NCI-H345 treated with DMSO at 0.1 percent for 48 hours (cell line): ENCODE data around the gene OPCML.

Experiments used
- DNase-seq: peaks from one replicate; lab custom pipeline; 2025; ENCODE audit not compliant: unreplicated experiment; lab: John Stamatoyannopoulos, UW

Gene OPCML

DNA sequence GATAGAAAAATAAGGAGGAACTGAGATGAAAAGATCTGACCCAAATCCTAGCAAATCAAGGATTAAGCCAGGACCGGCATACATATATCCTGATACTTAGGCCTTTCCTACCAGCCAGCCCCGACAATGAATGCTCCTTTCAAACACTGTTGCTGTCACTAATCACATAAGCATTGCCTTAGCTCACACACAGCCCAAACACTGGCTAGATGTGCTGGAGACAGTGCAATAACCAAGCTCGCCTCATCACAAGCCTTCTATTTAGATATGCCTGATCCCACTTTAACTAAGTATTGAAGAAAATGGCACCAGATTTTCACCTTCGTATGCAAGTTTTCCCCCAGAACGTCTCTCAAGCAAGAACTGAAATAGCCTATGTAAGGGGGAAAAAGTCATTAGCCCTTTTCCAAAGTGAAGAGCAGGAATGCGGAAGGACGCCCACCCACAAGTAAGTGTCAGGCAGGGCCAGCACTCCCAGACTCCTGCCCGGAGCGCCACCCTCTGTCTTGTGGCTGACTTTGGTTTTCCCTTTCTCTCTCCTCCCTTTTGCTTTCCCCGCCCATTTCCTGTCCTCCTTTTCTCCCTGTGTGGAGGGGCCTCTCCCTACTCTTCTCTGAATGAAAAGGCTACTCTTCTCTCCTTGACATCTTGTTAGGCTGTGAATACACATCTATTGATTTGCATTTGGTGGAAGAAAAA is 8.9 kb upstream of the OPCML start:
- no peak for DNase-seq

DNA sequence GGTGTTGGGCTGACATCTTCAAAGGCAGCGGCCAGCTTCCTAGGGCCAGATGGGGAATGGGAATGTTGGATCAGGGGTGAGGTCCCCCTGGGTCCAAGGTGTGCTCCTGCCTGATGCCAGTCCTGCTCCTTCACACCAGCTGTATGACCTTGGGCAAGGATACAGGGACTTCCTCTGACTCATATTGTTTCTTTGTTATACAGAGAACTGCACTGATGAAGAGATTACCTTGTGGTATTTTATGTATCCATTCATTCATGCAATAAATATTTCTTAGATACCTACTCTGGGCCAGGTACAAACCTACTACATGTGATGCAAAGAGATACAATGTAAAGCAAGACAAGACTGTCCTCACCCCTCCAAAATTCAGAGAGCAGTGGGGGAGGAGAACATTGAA is 3.9 kb upstream of the OPCML start:
- DNase-seq = no peak

DNA sequence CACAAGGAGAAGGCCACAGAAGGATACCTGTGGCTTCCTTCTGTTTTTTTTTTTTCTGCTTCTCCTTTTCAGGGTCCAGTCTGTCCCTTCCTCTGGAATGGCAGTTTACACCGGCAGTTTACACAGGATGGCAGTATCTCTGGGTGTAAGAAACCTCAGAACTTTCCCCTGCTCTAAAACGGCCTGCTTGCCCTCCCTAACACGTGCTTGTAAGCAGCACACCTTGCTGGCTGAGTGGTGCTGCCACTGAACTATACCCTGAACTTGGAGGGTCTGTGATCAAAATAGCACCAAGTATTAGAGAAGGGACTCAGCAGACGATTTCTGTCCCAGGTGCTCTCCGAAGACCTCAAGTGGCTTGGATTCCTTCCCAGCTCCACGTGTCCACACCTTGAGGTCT is 904 bp upstream of the OPCML start:
- DNase-seq = no peak

DNA sequence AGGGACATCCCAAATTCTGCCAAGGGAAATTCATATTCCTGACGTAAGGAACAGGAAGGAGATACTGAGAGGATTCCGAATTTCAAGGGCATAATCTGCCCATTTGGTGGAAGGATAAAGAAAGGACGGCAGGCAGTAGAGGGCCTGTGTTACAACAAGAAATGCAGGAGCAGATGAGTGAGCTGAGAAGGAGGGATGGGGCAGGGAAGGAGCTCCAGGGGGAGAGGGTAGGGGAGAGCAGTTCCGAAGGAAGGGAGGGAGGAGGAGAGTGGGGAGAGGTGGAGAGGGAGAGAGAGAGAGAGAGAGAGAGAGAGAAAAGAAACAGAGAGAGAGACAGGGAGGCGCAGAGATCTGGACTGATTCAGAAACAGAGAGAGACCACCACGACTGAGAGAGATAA is 843 bp downstream of the OPCML start:
- no peak for DNase-seq

DNA sequence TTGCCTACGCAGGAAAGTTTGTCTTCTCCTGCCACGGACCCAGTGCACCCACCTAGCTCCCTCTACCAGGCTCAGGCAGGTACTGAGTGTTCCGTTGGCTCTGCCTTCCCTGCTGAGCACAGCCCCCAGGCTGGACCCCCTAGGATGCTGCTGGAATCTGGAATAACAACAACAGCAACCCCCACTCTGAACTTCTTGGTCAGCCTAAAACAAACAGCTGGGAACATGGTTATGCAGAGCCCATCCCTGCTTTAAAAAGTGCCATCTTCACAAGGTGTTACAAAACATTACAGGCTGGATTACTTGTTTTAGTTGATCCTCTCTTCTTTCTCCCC is 1.8 kb downstream of the OPCML start:
- no peak for DNase-seq

DNA sequence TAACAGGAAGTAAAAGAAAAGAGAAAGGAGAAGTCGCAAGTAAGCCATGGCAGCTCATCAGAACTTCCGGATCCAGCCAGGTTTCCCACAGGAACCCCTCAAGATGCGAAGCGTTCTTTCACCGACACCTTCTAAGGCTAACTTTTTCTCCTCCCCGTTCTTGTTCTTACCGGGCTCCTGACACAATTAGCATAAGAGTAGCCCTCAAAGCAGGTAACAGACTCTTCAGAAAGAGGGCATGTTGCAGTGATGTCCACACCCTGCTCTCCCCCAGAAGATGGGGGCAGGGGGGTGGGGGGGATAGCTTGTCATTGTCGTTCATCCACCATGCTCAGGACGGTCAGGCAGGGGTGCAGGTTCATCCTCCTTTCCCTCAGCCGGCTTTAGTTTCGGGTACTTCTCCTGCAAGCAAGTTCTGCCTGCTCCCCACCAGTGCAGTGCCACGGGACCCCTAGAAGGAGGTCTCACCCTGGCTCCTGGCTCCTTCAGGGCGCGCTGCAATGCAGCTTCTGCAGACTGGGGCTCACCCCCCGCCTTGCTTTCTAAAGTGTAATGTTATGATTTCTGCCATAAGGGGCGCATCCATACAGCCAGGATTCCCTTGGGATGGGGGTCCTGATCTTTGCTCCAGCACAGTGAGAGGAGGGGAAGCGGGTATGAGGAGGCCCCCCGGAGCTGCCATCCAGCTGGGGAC is 2.3 kb downstream of the OPCML start:
- DNase-seq = no peak

DNA sequence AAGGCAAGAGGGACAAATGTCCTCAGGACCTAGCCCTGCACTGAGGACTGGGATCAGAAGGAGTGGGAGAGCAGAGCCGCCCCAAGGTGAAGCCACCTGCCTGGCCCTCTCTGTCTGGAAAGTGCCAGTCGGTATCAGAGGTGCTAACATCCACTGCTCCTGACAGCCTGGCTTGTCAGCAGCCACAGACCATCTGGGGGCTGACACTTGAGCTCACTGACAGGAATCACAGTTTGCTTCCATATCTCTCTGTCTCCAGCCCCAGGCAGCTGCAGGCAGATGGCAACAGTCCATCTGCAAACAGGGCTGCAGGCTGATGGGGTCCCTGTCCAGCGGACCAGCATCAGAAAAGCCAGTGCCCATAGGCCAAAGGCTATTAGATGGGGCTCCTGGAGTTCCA is 5.5 kb downstream of the OPCML start:
- no peak for DNase-seq

DNA sequence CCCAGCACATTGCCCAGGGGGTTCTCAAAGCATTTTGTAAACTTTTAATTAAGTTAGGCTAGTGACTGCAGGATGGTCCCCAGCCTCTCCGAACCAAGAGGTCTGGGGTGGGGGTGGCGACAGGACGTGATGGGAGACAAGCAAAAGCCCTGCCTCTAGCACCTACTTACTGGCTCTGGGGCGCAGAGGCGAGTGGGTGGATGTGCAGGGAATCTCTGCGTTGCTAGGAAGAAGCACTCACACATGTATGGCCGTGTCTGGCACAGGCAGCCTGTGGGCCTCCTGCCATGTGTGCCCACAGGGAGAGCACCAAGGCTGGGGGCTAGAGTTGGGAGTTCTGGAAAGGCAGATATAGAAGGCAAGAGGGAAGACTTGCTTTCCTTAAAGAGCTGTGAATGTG is 6.3 kb downstream of the OPCML start:
- no peak for DNase-seq

DNA sequence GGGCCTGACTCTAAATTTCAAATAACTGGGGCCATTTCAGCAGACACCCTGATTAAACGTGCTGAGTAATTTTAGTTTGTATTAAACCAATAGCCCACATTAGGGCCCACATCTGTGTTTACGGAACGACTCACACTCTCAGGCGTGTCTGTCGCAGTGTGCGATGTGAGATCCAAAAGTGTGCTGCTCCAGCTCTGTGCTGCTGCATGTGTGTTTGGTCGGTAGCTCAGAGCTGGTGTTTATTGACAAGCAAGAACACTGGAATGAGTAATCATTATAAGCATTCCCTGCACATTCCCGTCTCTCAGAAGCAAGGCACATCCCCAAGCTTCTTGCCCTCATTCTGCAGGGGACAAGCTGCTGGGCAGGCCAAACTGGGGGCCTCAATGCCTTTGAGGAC is 7.8 kb downstream of the OPCML start:
- no peak for DNase-seq

DNA sequence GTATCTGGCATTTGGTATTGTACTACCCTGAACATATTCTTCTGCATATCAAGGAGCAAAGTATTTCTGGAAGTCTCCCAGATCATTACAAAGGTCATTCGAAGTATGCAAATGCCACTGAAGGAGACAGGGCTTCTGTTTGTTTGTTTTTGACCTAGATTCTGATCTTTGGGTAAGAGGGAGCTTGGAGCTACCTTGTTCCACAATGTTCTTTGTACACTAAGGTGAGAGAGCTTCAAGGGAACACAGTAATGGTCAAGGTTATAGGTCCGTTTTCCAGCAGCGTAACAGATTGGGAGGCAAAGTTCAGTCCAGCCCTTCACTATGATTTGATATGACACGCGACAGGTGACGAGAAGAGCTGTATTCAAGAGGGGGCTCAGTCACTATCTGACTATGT is 10.0 kb downstream of the OPCML start:
- no peak for DNase-seq

DNA sequence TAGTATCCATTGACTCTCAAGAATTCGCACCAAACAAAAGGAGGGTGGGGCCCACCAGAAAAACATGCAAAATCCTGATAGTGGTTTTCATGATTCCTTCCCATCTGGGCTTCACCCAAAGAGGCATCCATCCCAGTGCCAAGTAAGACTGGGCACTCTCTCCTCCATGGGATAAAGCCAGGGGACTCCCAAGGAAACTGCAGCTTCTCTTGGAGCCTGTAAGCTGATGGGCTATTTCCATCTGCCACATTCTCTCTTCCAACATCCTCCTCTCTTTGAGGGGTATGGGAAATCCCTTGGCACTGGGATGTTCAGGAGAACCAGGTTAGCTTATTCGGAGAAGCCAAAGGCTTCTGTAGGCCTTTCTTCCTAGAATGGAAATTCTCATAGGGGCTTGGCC is 10.8 kb downstream of the OPCML start:
- DNase-seq = no peak

DNA sequence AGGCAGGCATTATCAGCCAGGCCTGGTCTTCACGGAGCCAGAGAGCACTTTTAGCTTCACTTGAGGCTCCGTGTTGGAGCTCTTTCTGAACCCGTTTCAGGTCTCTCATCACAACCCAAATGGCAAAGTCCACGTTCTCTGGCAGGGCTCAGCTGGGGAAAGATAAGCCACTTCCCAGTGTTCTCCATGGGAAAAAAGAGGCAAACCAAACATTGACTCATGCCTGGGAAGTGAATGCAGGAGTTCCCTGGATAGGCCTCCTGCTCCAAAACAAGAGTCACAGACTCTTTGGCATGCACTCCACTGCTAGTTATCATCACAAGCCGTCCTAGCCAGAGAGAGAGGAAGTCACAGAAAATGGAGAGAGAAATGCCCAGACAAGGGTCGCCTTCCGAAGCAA is 11.6 kb downstream of the OPCML start:
- DNase-seq = no peak

DNA sequence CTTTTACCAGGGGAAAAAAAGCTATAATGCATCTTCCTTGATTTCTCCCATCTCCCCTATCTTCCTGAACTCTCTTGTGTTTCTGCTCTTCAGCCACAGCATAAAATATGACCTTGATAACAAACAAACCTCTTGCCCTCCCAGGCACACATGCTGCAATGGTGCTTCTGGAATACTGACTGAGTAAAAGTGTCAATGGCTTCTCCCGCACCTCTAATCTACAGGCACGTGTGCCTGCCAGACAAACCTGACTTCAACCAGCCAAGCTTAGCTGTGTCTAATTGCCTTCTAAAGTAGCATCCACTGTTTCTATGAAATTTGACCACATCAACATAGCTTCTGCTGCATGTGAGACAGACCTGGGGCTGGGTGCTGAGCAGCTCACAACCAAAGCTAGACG is 12.7 kb downstream of the OPCML start:
- DNase-seq = no peak

DNA sequence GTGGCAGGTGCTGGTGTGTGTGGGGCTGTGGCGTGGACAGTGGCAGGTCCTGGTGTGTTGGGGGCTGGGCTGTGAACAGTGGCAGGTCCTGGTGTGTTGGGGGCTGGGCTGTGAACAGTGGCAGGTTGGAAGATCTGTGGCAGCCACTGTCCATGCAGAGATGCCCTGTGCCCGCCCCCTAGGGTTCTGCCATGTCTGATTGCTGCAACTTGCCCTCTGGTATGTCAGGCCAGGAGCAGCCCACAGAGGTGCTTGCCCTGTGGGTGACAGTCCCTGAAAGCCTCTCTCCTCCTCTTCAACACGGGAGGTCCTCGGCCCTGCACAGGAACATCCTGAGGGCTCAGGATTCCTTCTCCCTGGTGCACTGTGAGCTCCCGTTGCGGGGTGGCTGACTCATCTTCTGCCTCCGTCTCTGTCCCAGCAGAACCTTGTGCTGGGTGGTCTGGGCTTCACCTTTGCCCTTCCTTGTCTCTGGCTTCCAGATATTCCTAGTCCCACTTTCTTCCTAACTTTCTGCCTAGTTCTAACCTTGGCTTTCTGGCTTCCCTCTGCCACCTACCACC is 13.5 kb downstream of the OPCML start:
- no peak for DNase-seq

DNA sequence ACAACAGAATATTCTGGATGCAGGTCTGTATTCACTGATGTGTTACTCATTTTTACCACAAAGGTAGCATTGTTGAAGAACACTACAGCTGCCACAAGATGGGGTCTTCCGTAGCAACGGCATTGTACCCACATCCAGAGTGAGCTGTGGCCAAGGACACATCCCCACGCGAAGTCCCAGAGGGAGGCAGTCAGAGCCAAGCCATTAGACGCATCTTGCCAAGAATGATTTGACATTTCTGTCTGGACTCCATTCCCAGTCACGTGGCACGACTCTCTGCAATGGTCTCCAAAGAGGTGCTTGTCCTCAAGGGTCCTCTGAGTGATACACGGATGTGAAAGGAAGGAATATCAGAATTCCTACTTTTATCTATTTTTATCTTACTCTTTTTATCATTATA is 15.5 kb downstream of the OPCML start:
- DNase-seq = no peak

DNA sequence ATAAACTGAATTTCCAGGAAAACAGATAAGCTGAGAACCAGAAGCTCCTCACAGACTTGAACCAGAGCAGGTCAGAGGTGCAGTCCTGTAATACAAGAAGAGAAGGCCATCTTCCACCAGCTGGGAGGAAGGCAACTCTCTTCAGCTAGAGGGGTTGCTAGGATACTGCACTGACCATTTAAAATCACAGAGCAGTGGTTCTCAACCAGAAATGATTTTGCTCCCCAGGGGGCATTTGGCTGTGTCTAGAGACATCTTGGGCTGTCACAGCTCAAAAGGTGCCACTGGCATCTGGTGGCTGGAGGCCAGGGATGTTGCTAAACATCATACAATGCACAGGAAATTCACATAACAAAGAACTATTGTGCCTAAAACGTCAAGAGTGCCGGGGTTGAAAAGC is 17.2 kb downstream of the OPCML start:
- no peak for DNase-seq

DNA sequence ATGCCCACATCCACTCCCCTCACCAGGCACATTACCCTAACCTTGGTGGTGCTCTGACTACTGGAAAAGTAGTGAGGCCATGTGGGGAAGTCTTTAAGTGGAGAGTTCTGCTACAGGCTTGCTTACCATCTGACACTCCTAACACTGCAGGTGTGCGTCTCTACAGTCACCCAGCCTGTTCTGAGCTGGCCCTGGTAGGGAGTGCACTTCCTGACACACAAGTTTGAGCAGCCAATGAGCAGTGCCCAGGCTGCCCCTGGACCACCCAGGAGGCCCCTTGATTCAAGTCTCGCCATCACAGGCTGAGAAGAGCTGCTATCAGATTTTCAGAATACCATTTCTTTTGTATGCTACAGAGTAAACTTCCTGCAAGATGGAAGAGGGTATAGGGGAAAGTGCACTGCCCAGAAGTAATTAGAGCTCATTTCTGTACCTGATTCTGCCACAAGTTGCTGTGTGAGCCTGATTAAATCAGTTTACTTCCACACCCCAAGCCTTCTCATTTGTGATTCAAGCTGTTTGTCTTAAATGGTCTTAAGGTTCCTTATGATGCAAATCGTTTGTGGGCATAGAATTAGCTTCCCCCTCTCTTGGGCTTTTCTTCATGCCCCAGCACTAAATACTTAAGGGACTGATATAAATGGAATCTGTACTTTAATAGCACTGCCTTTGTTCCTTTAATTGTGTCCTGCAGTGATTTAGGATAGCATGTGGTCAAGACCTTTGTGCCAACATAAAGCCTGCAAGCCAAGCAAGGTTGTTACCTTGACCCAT is 22.2 kb downstream of the OPCML start:
- DNase-seq = no peak

DNA sequence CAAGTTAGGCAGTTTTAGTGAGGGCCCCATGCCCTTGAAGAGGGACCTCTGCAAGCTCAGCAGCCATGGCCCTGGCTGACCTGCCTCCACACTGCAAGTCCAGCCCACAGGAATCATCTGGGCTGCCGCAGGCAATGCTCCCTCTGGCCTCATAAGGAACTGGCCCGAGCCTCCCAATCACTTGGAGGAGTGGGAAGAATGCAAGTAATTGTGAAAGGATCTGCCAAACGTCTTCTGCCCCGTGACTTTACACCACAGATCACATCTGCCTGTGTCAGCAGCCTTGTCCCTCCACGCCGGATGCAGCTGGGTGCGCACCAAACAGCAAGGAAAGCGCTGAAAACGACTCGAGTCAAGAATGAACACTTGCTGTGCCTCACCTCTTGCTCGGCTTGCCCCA is 23.8 kb downstream of the OPCML start:
- no peak for DNase-seq

DNA sequence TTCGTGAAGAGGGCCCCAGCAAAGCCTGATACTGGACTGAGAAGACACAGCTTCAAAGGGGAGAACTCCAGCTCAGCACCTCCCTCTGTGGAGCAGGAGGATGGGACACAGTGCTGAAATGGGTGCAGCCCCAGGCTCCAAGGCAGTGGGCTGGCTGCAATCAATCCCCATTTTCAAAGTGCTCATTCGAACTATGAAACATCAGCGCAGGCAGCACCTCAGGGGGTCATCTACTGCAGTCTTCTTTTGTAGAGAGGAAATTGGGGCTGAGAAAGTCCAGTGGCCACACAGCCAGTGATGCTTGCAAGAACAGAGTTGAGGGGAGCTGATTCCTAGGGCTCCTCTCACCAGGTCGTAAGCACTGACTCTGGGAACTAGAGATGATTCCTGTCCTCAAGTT is 25.1 kb downstream of the OPCML start:
- DNase-seq = no peak

DNA sequence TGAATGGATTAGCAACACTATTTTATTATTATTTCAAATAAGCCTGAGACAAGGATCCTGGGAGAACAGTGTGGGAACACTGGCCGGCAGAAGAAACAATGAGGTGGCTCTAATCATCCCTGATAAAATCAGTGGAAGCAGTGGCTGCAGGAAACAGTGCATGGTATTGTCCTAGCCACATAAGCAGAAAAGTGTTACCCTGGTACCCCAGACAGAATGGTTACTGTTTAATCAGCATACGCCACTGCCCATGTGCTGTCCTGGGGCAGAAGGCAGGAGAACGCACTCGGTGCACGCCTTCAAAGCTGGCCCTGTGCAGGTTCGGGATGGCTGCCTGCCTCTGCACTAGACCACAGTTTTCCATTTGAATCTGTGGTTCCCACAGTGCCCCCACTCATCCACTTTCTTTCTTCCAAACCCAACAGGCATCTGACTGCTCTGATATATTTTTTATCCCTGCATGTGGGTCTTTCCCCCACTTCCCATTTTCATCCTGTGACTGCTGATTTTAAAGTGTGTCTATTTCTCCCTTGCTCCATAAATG is 25.7 kb downstream of the OPCML start:
- DNase-seq = no peak

DNA sequence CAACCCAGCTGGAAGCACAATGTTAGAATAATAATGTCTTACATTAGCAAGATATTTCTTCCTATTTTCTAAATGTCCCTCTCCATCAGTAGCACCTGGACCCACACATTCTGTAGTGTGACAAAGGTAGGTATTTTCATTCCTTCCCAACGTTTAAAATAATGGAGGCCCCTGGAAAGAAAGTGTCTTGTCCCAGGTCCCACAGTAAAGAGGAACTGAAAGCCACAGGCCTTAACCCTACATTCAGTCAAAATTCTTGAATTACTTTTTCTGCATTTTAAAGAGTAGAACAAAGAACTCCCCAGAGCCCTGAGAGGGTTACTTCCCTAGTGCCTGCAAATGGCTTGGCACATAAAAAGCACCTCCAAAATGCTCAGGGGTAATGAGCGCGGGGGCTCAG is 26.3 kb downstream of the OPCML start:
- DNase-seq = no peak

DNA sequence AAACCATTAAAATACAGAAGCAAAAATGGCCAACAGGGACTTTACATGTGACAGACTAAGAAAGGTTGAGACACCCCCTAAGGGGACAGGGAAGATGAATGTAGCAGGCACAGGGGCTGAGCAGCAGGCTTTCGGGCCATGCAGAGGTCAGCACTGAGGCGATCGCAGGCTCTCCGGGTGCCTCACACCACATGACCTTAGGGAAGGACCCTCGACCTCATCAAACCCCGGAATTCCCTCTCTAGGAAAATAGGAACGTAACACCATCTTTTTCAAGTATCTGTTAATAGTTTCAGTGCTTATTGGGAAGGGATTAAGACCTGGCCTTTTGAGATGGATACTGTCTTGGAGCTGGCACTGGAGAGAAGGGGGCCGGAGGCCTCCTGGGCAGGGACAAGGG is 27.4 kb downstream of the OPCML start:
- DNase-seq = no peak
